GM18951 (cell line): ENCODE data around the gene POMGNT2.

Experiments
- POLR2A ChIP-seq: IDR thresholded peaks from 4 replicates; pipeline ENCODE4 v1.6.1; 2011; ENCODE audit warnings: mild to moderate bottlenecking; ENCODE audit not compliant: insufficient read length, insufficient read depth; ENCODE audit errors: extremely low read depth
- in situ Hi-C: fragments of 300-500 bp; cut with MboI; formaldehyde crosslinking; loops from one replicate; pipeline ENCODE4 v1.12.0; 2022; ENCODE audit warnings: low sequenced_read_pairs, mixed read lengths, inconsistent platforms; ENCODE audit not compliant: unreplicated experiment

POMGNT2 gene

GRCh38 chr3:43036621-43037423 lies 69.1 kb downstream of the POMGNT2 start:
- TF ChIP-seq POLR2A: no peak
- in situ Hi-C loops: no loop called here

GRCh38 chr3:43035801-43036365 lies 70.0 kb downstream of the POMGNT2 start:
- in situ Hi-C loops: no loop called here
- no peak for TF ChIP-seq POLR2A

GRCh38 chr3:43034911-43035310 lies 71.0 kb downstream of the POMGNT2 start:
- in situ Hi-C loops: no loop called here
- no peak for TF ChIP-seq POLR2A

- in situ Hi-C loops: no loop called here
- no peak for TF ChIP-seq POLR2A
These were observed 71.7 kb downstream of the POMGNT2 start for GRCh38 chr3:43034200-43034599.

- TF ChIP-seq POLR2A: no peak
- in situ Hi-C loops: no loop called here
These were observed 72.9 kb downstream of the POMGNT2 start for GRCh38 chr3:43032646-43033628.

- no peak for TF ChIP-seq POLR2A
- in situ Hi-C loops: no loop called here
These were observed 73.9 kb downstream of the POMGNT2 start for GRCh38 chr3:43031889-43032545.

- no peak for TF ChIP-seq POLR2A
- in situ Hi-C loops: no loop called here
These were observed 74.4 kb downstream of the POMGNT2 start for GRCh38 chr3:43031485-43031884.

GRCh38 chr3:43030162-43030935 lies 75.5 kb downstream of the POMGNT2 start:
- in situ Hi-C loops: no loop called here
- no peak for TF ChIP-seq POLR2A
